ENCODE measurements around the gene OBI1. TPM values are rescaled to one million over a fixed set of nuclear protein-coding genes. Genes with fewer than 3 reads are reported as not detected.

The OBI1 gene
- polyA plus RNA-seq, 3 donors, result 2.0 to 5.2 (median 3.5) TPM

DNA sequence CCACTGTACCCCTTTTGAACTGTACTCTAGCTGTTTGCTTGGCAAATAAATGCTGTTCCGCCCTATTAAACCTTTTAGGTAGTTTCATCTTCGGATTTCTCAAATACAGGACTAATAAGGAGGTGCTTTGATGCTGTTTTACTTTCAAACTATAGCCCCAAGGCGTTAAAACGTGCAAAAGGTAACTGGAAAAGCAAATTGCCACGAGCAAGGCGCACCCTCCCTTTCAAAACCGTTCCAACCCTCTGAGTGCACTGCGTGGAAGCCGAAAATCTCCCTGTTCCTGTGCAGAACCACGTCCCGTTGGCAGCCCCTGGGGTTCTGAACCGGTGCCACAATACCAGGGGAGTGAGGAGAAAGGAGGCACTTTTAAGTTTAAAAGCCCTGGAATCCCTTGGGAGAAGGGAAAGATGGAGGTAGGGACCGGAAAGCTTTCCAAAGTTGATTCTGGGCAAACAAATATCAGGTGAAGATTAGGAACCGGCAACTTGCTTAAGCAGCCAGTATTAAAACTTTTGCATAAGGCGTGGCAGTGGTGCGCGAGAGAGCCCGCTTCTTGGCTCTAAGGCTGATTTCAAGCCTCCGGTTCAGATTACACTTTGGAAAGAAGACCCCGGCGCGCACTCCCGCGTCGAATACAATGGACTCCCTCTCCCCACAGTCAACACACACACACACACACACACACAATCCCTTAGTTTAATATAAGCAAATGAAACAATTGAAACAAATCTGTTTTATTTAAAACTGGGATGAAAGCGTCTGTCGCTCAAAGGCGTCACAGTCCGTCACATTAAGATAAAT, 65.1 kb downstream of the OBI1 start:
- peak overlapping the region in 1 of 2 donors; percentile 66 for H3K4me3 Mint-ChIP-seq
- Histone ChIP-seq H2AFZ (ENCODE audit: insufficient read depth, low read depth, low read length, poor library complexity, severe bottlenecking) (no peak overlapping the region), H4K20me1 (ENCODE audit: insufficient read depth, low read length) (no peaks in the 10 kb centered on the region), H3K27me3 (ENCODE audit: control insufficient read depth in 2 of 2, insufficient read depth in 2 of 2, low read length in 2 of 2) (peaks cover 83 to 98% of the 10 kb centered on the region in 2 donors), H3K27ac (ENCODE audit: low read depth in 1 of 2, low read length in 2 of 2) (no peak overlapping the region), H3K4me3 (replicated peaks in 1 of 3; ENCODE audit: low read depth in 2 of 3, low read length in 3 of 3) (no peak overlapping the region), H3K4me2 (replicated peaks; ENCODE audit: extremely low read depth, low read length, poor library complexity, severe bottlenecking) (no peak overlapping the region), H3K36me3 (replicated peaks in 1 of 2; ENCODE audit: control insufficient read depth in 1 of 2, insufficient read depth in 2 of 2, low read length in 2 of 2) (no peaks in the 10 kb centered on the region), H3K79me2 (ENCODE audit: insufficient read depth, low read length) (no peaks in the 10 kb centered on the region), H3K4me1 (ENCODE audit: control insufficient read depth in 1 of 2, insufficient read depth in 2 of 2, low read length in 2 of 2) (peaks cover 19 to 20% of the 10 kb centered on the region in 2 donors), H3K9ac (ENCODE audit: insufficient read depth, low read length, poor library complexity, severe bottlenecking) (no peak overlapping the region), H3K9me3 (replicated peaks in 1 of 2; ENCODE audit: control insufficient read depth in 1 of 2, insufficient read depth in 1 of 2, low read length in 2 of 2) (peaks cover 3 to 42% of the 10 kb centered on the region in 2 donors)
- intact Hi-C loops (cut with micrococcal nuclease), result no loop called here
- DNase-seq, result no peak
- H3K27me3 Mint-ChIP-seq (ENCODE audit: low read depth in 3 of 3), result peaks cover 87 to 93% (median 90%) of the 10 kb centered on the region in 3 donors
- H3K36me3 Mint-ChIP-seq, result peaks cover 0 to 2% of the 10 kb centered on the region in 2 donors
- no peak overlapping the region for H3K27ac Mint-ChIP-seq
- WGBS (ENCODE audit: insufficient coverage), result 16% methylated on average over 15 of the region's 29 CpGs
- peaks cover 0 to 30% (median 4%) of the 10 kb centered on the region in 7 donors for H3K9me3 Mint-ChIP-seq
- TF ChIP-seq, protein P1, sequence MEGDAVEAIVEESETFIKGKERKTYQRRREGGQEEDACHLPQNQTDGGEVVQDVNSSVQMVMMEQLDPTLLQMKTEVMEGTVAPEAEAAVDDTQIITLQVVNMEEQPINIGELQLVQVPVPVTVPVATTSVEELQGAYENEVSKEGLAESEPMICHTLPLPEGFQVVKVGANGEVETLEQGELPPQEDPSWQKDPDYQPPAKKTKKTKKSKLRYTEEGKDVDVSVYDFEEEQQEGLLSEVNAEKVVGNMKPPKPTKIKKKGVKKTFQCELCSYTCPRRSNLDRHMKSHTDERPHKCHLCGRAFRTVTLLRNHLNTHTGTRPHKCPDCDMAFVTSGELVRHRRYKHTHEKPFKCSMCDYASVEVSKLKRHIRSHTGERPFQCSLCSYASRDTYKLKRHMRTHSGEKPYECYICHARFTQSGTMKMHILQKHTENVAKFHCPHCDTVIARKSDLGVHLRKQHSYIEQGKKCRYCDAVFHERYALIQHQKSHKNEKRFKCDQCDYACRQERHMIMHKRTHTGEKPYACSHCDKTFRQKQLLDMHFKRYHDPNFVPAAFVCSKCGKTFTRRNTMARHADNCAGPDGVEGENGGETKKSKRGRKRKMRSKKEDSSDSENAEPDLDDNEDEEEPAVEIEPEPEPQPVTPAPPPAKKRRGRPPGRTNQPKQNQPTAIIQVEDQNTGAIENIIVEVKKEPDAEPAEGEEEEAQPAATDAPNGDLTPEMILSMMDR (IDR thresholded peaks at IDR 0.05), result no peak
- peaks cover 22% of the 10 kb centered on the region for H3K4me1 Mint-ChIP-seq

DNA sequence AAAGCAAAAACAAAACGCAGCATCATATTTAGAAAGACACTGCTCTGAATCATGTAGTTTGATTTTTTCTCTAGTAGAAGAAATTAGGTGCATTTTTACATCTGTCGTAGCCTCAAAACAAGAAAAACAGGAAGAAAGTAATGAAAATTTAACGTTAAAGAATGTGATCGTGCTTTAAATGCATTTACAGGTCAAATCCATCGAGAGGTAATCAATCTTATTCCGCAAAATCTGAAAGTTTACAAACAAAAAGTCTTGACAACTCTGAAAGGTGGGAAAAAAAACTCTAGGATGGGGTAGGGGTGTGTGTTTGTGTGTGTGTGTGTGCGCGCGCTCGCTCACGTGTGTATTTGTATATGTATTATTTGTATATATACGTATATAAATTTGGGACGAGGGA, 65.8 kb downstream of the OBI1 start:
- peaks cover 0 to 2% of the 10 kb centered on the region in 2 donors for H3K36me3 Mint-ChIP-seq
- Histone ChIP-seq H3K4me2 (replicated peaks; ENCODE audit: extremely low read depth, low read length, poor library complexity, severe bottlenecking) (no peak overlapping the region), H3K9me3 (replicated peaks in 1 of 2; ENCODE audit: control insufficient read depth in 1 of 2, insufficient read depth in 1 of 2, low read length in 2 of 2) (peaks cover 3 to 42% of the 10 kb centered on the region in 2 donors), H3K4me3 (replicated peaks in 1 of 3; ENCODE audit: low read depth in 2 of 3, low read length in 3 of 3) (no peak overlapping the region), H4K20me1 (ENCODE audit: insufficient read depth, low read length) (no peaks in the 10 kb centered on the region), H3K79me2 (ENCODE audit: insufficient read depth, low read length) (no peaks in the 10 kb centered on the region), H3K27me3 (ENCODE audit: control insufficient read depth in 2 of 2, insufficient read depth in 2 of 2, low read length in 2 of 2) (peaks cover 83 to 98% of the 10 kb centered on the region in 2 donors), H2AFZ (ENCODE audit: insufficient read depth, low read depth, low read length, poor library complexity, severe bottlenecking) (no peak overlapping the region), H3K4me1 (ENCODE audit: control insufficient read depth in 1 of 2, insufficient read depth in 2 of 2, low read length in 2 of 2) (peaks cover 19 to 20% of the 10 kb centered on the region in 2 donors), H3K36me3 (replicated peaks in 1 of 2; ENCODE audit: control insufficient read depth in 1 of 2, insufficient read depth in 2 of 2, low read length in 2 of 2) (no peaks in the 10 kb centered on the region), H3K9ac (ENCODE audit: insufficient read depth, low read length, poor library complexity, severe bottlenecking) (no peak overlapping the region), H3K27ac (ENCODE audit: low read depth in 1 of 2, low read length in 2 of 2) (no peak overlapping the region)
- peak overlapping the region in 1 of 2 donors; percentile 71 for H3K4me3 Mint-ChIP-seq
- H3K9me3 Mint-ChIP-seq, result peaks cover 0 to 34% (median 9%) of the 10 kb centered on the region in 7 donors
- intact Hi-C loops (cut with micrococcal nuclease), result no loop called here
- H3K4me1 Mint-ChIP-seq, result peaks cover 22% of the 10 kb centered on the region
- DNase-seq, result no peak
- WGBS (ENCODE audit: insufficient coverage), result no CpG with 5 or more reads among the region's 13 CpGs
- H3K27me3 Mint-ChIP-seq (ENCODE audit: low read depth in 3 of 3), result peaks cover 86 to 92% (median 90%) of the 10 kb centered on the region in 3 donors
- H3K27ac Mint-ChIP-seq, result no peak overlapping the region
- TF ChIP-seq, protein P1 (IDR thresholded peaks at IDR 0.05), result no peak

Measured in CD14-positive monocyte (primary cell).